Panc1 (cell line): ENCODE results near the gene APBB2. TPM values are rescaled to one million over a fixed set of nuclear protein-coding genes. Genes with fewer than 3 reads are reported as not detected.

Experiments used
- ATAC-seq: fragments of 200-7000 bp; cut with Tn5 transposase; 2 replicates; pipeline ENCODE4 v1.9.1; 2020; ENCODE audit warnings: mild to moderate bottlenecking, moderate library complexity
- BruUV-seq: library from RNA; stranded (reverse); fragments of 400-500 nt; replicated peaks from 2 replicates; lab custom pipeline; 2021; lab: Mats Ljungman, UMichigan
- CTCF ChIA-PET: fragments of 300-600 bp; sonication (Branson Sonifier 250); formaldehyde crosslinking; loops from one replicate; lab custom pipeline; 2022; ENCODE audit warnings: antibody characterized with exemption; lab: Charles Lee
- POLR2A ChIA-PET: fragments of 300-600 bp; sonication (Branson Sonifier 250); formaldehyde crosslinking; loops from one replicate; lab custom pipeline; 2022; ENCODE audit warnings: antibody characterized with exemption; lab: Charles Lee
- DNase-seq: peaks from one replicate; pipeline ENCODE4 v3.0.0-alpha.2; 2010; ENCODE audit warnings: low read depth, low spot score
- H3K27ac ChIP-seq: 2 replicates; pipeline ENCODE4 v1.5.1; 2011; ENCODE audit warnings: mild to moderate bottlenecking, low read length, inconsistent platforms
- H3K27me3 ChIP-seq: fragments of 200-500 bp; sonication (Bioruptor generic); 2 replicates; pipeline ENCODE4 v1.6.0; 2014; ENCODE audit warnings: low read length, inconsistent platforms; ENCODE audit not compliant: control insufficient read depth, insufficient read depth
- H3K36me3 ChIP-seq: fragments of 200-500 bp; sonication (Bioruptor generic); 2 replicates; pipeline ENCODE4 v1.5.1; 2014; ENCODE audit warnings: inconsistent platforms, mild to moderate bottlenecking, low read length, moderate library complexity; ENCODE audit not compliant: control insufficient read depth, insufficient read depth
- H3K4me1 ChIP-seq: 2 replicates; pipeline ENCODE4 v1.5.1; 2011; ENCODE audit warnings: inconsistent platforms, mild to moderate bottlenecking, low read length, moderate library complexity; ENCODE audit not compliant: control insufficient read depth, insufficient read depth
- H3K4me3 ChIP-seq, 2 experiments: 2 replicates each; pipeline ENCODE4 v1.5.1; 2011 to 2012; ENCODE audit warnings: low read depth in 2 of 2, low read length in 2 of 2, mild to moderate bottlenecking in 2 of 2, inconsistent platforms in 1 of 2, moderate library complexity in 1 of 2
- H3K9me3 ChIP-seq: fragments of 200-500 bp; sonication (Bioruptor generic); 2 replicates; pipeline ENCODE4 v1.5.1; 2014; ENCODE audit warnings: low read depth, mild to moderate bottlenecking, inconsistent platforms, low read length, moderate library complexity; ENCODE audit not compliant: control insufficient read depth, insufficient read depth
- CTCF ChIP-seq: fragments of 450-650 bp; IDR thresholded peaks from 2 replicates; pipeline ENCODE4 v1.5.1; 2017; ENCODE audit warnings: mild to moderate bottlenecking
- POLR2AphosphoS5 ChIP-seq: IDR thresholded peaks from 2 replicates; pipeline ENCODE4 v1.6.1; 2012; ENCODE audit warnings: mild to moderate bottlenecking, low read depth, low read length, moderate library complexity
- REST ChIP-seq, 2 experiments: IDR thresholded peaks; 2 replicates each; pipeline ENCODE4 v1.6.1; 2011 to 2012; ENCODE audit warnings: low read depth in 2 of 2, control low read depth in 1 of 2, low read length in 1 of 2, mild to moderate bottlenecking in 1 of 2, moderate library complexity in 1 of 2; ENCODE audit not compliant: insufficient read depth in 1 of 2
- SIN3A ChIP-seq: IDR thresholded peaks from 2 replicates; pipeline ENCODE4 v1.6.1; 2012; ENCODE audit warnings: low read depth, mild to moderate bottlenecking, low read length, moderate library complexity, borderline replicate concordance; ENCODE audit not compliant: insufficient read depth
- TCF7L2 ChIP-seq: IDR thresholded peaks from 2 replicates; pipeline ENCODE4 v1.6.1; 2011; ENCODE audit warnings: mild to moderate bottlenecking, low read depth, low read length, inconsistent platforms
- in situ Hi-C: cut with HindIII; loops from 2 replicates; pipeline ENCODE4 v1.10.0; 2016; ENCODE audit warnings: low sequenced_read_pairs, low pct_unique_long_range_greater_than_20kb
- intact Hi-C: fragments of 100-400 bp; cut with micrococcal nuclease; formaldehyde crosslinking; loops from one replicate; pipeline ENCODE4 v1.10.0; 2022; ENCODE audit not compliant: unreplicated experiment
- total RNA-seq: library from RNA; stranded (reverse); gene quantifications from one replicate; pipeline ENCODE4 v1.2.1, GENCODE V29; 2021; ENCODE audit not compliant: unreplicated experiment

Gene APBB2
- total RNA-seq, 1 experiment from 2014 or later: 27.1 TPM

- CTCF ChIA-PET: no interaction called here
- DNase-seq (no peak), ATAC-seq (no peak)
- no peaks in the 10 kb centered on the region for H3K36me3 ChIP-seq
- no peaks in the 10 kb centered on the region for H3K27me3 ChIP-seq
- peaks cover 26% of the 10 kb centered on the region for H3K4me1 ChIP-seq
- POLR2A ChIA-PET: no interaction called here
- no TSS peak for BruUV-seq
- intact Hi-C loops: no loop called here
- no peak overlapping the region for H3K27ac ChIP-seq
- in situ Hi-C loops: no loop called here
- no peak overlapping the region for H3K4me3 ChIP-seq
- H3K9me3 ChIP-seq: no peaks in the 10 kb centered on the region
- TF ChIP-seq POLR2AphosphoS5 (no peak), TCF7L2 (no peak), REST (IDR thresholded peaks at IDR 0.05; ENCODE audit: insufficient read depth in 1 of 2, low read depth in 2 of 2, low read length in 1 of 2) (no peak), SIN3A (no peak), CTCF (no peak)
Observed at GRCh38 chr4:41175794-41176193, 38.5 kb downstream of the APBB2 start.

GRCh38 chr4:41174444-41174843 is 39.9 kb downstream of the APBB2 start:
- Histone ChIP-seq H3K36me3 (no peaks in the 10 kb centered on the region), H3K4me3 (no peak overlapping the region), H3K27me3 (no peaks in the 10 kb centered on the region), H3K9me3 (no peaks in the 10 kb centered on the region), H3K27ac (no peak overlapping the region), H3K4me1 (peaks cover 26% of the 10 kb centered on the region)
- intact Hi-C loops (no loop called here), in situ Hi-C loops (no loop called here)
- ATAC-seq (no peak), DNase-seq (no peak)
- TF ChIP-seq SIN3A: no peak
- no TSS peak for BruUV-seq
- CTCF ChIA-PET: no interaction called here
- POLR2A ChIA-PET: no interaction called here

- DNase-seq (no peak), ATAC-seq (no peak)
- H3K27ac ChIP-seq: no peak overlapping the region
- BruUV-seq: no TSS peak
- in situ Hi-C loops (no loop called here), intact Hi-C loops (no loop called here)
- no peak overlapping the region for H3K4me3 ChIP-seq
- ChIA-PET POLR2A (no interaction called here), CTCF (no interaction called here)
- no peaks in the 10 kb centered on the region for H3K9me3 ChIP-seq
- no peaks in the 10 kb centered on the region for H3K27me3 ChIP-seq
- H3K36me3 ChIP-seq: no peaks in the 10 kb centered on the region
- TF ChIP-seq POLR2AphosphoS5 (no peak), TCF7L2 (no peak), REST (IDR thresholded peaks at IDR 0.05; ENCODE audit: insufficient read depth in 1 of 2, low read depth in 2 of 2, low read length in 1 of 2) (no peak), SIN3A (no peak), CTCF (no peak)
- H3K4me1 ChIP-seq: peaks cover 15% of the 10 kb centered on the region
Observed at GRCh38 chr4:41172786-41173185, 41.6 kb downstream of the APBB2 start.
